Panc1 (cell line): ENCODE results near the gene ARHGAP20. TPM values are rescaled to one million over a fixed set of nuclear protein-coding genes. Genes with fewer than 3 reads are reported as not detected.

Source experiments
- ATAC-seq: fragments of 200-7000 bp; cut with Tn5 transposase; 2 replicates; pipeline ENCODE4 v1.9.1; 2020; ENCODE audit warnings: mild to moderate bottlenecking, moderate library complexity
- BruUV-seq: library from RNA; stranded (reverse); fragments of 400-500 nt; replicated peaks from 2 replicates; lab custom pipeline; 2021; lab: Mats Ljungman, UMichigan
- CTCF ChIA-PET: fragments of 300-600 bp; sonication (Branson Sonifier 250); formaldehyde crosslinking; loops from one replicate; lab custom pipeline; 2022; ENCODE audit warnings: antibody characterized with exemption; lab: Charles Lee
- POLR2A ChIA-PET: fragments of 300-600 bp; sonication (Branson Sonifier 250); formaldehyde crosslinking; loops from one replicate; lab custom pipeline; 2022; ENCODE audit warnings: antibody characterized with exemption; lab: Charles Lee
- DNase-seq: peaks from one replicate; pipeline ENCODE4 v3.0.0-alpha.2; 2010; ENCODE audit warnings: low read depth, low spot score
- H3K27ac ChIP-seq: 2 replicates; pipeline ENCODE4 v1.5.1; 2011; ENCODE audit warnings: mild to moderate bottlenecking, low read length, inconsistent platforms
- H3K27me3 ChIP-seq: fragments of 200-500 bp; sonication (Bioruptor generic); 2 replicates; pipeline ENCODE4 v1.6.0; 2014; ENCODE audit warnings: low read length, inconsistent platforms; ENCODE audit not compliant: control insufficient read depth, insufficient read depth
- H3K36me3 ChIP-seq: fragments of 200-500 bp; sonication (Bioruptor generic); 2 replicates; pipeline ENCODE4 v1.5.1; 2014; ENCODE audit warnings: inconsistent platforms, mild to moderate bottlenecking, low read length, moderate library complexity; ENCODE audit not compliant: control insufficient read depth, insufficient read depth
- H3K4me1 ChIP-seq: 2 replicates; pipeline ENCODE4 v1.5.1; 2011; ENCODE audit warnings: inconsistent platforms, mild to moderate bottlenecking, low read length, moderate library complexity; ENCODE audit not compliant: control insufficient read depth, insufficient read depth
- H3K4me3 ChIP-seq, 2 experiments: 2 replicates each; pipeline ENCODE4 v1.5.1; 2011 to 2012; ENCODE audit warnings: low read depth in 2 of 2, low read length in 2 of 2, mild to moderate bottlenecking in 2 of 2, inconsistent platforms in 1 of 2, moderate library complexity in 1 of 2
- H3K9me3 ChIP-seq: fragments of 200-500 bp; sonication (Bioruptor generic); 2 replicates; pipeline ENCODE4 v1.5.1; 2014; ENCODE audit warnings: low read depth, mild to moderate bottlenecking, inconsistent platforms, low read length, moderate library complexity; ENCODE audit not compliant: control insufficient read depth, insufficient read depth
- CTCF ChIP-seq: fragments of 450-650 bp; IDR thresholded peaks from 2 replicates; pipeline ENCODE4 v1.5.1; 2017; ENCODE audit warnings: mild to moderate bottlenecking
- POLR2AphosphoS5 ChIP-seq: IDR thresholded peaks from 2 replicates; pipeline ENCODE4 v1.6.1; 2012; ENCODE audit warnings: mild to moderate bottlenecking, low read depth, low read length, moderate library complexity
- REST ChIP-seq, 2 experiments: IDR thresholded peaks; 2 replicates each; pipeline ENCODE4 v1.6.1; 2011 to 2012; ENCODE audit warnings: low read depth in 2 of 2, control low read depth in 1 of 2, low read length in 1 of 2, mild to moderate bottlenecking in 1 of 2, moderate library complexity in 1 of 2; ENCODE audit not compliant: insufficient read depth in 1 of 2
- SIN3A ChIP-seq: IDR thresholded peaks from 2 replicates; pipeline ENCODE4 v1.6.1; 2012; ENCODE audit warnings: low read depth, mild to moderate bottlenecking, low read length, moderate library complexity, borderline replicate concordance; ENCODE audit not compliant: insufficient read depth
- TCF7L2 ChIP-seq: IDR thresholded peaks from 2 replicates; pipeline ENCODE4 v1.6.1; 2011; ENCODE audit warnings: mild to moderate bottlenecking, low read depth, low read length, inconsistent platforms
- in situ Hi-C: cut with HindIII; loops from 2 replicates; pipeline ENCODE4 v1.10.0; 2016; ENCODE audit warnings: low sequenced_read_pairs, low pct_unique_long_range_greater_than_20kb
- intact Hi-C: fragments of 100-400 bp; cut with micrococcal nuclease; formaldehyde crosslinking; loops from one replicate; pipeline ENCODE4 v1.10.0; 2022; ENCODE audit not compliant: unreplicated experiment
- total RNA-seq: library from RNA; stranded (reverse); gene quantifications from one replicate; pipeline ENCODE4 v1.2.1, GENCODE V29; 2021; ENCODE audit not compliant: unreplicated experiment

ARHGAP20 gene
- total RNA-seq, 1 experiment from 2014 or later: 0.05 TPM

GRCh38 chr11:110634370-110634769, 77.9 kb downstream of the ARHGAP20 start:
- H3K9me3 ChIP-seq: no peaks in the 10 kb centered on the region
- no peak for TF ChIP-seq CTCF
- TF ChIP-seq POLR2AphosphoS5: no peak
- no peak overlapping the region for H3K27ac ChIP-seq
- no peaks in the 10 kb centered on the region for H3K27me3 ChIP-seq
- H3K4me1 ChIP-seq: no peaks in the 10 kb centered on the region
- ATAC-seq: no peak
- no peak overlapping the region for H3K4me3 ChIP-seq
- ChIA-PET POLR2A (no interaction called here), CTCF (no interaction called here)
- no peaks in the 10 kb centered on the region for H3K36me3 ChIP-seq
- DNase-seq: no peak
- BruUV-seq: no TSS peak
- in situ Hi-C loops: no loop called here
- intact Hi-C loops: no loop called here

GRCh38 chr11:110631551-110631950, 80.7 kb downstream of the ARHGAP20 start:
- Histone ChIP-seq H3K4me3 (no peak overlapping the region), H3K36me3 (no peaks in the 10 kb centered on the region), H3K9me3 (no peaks in the 10 kb centered on the region), H3K4me1 (no peaks in the 10 kb centered on the region), H3K27ac (no peak overlapping the region), H3K27me3 (no peaks in the 10 kb centered on the region)
- DNase-seq (no peak), ATAC-seq (no peak)
- ChIA-PET CTCF (no interaction called here), POLR2A (no interaction called here)
- TF ChIP-seq TCF7L2 (no peak), POLR2AphosphoS5 (no peak), CTCF (no peak), REST (IDR thresholded peaks at IDR 0.05; ENCODE audit: insufficient read depth in 1 of 2, low read depth in 2 of 2, low read length in 1 of 2) (no peak), SIN3A (no peak)
- in situ Hi-C loops (no loop called here), intact Hi-C loops (no loop called here)
- no TSS peak for BruUV-seq

GRCh38 chr11:110629594-110629993, 82.6 kb downstream of the ARHGAP20 start:
- Histone ChIP-seq H3K9me3 (no peaks in the 10 kb centered on the region), H3K4me1 (no peaks in the 10 kb centered on the region), H3K27ac (no peak overlapping the region), H3K36me3 (no peaks in the 10 kb centered on the region), H3K27me3 (no peaks in the 10 kb centered on the region), H3K4me3 (no peak overlapping the region)
- no TSS peak for BruUV-seq
- in situ Hi-C loops (no loop called here), intact Hi-C loops (no loop called here)
- DNase-seq (no peak), ATAC-seq (no peak)
- POLR2A ChIA-PET: no interaction called here
- CTCF ChIA-PET: no interaction called here
- TF ChIP-seq SIN3A: no peak
- TF ChIP-seq CTCF: no peak
- no peak for TF ChIP-seq POLR2AphosphoS5
- no peak for TF ChIP-seq TCF7L2
- TF ChIP-seq REST (IDR thresholded peaks at IDR 0.05; ENCODE audit: insufficient read depth in 1 of 2, low read depth in 2 of 2, low read length in 1 of 2): no peak
